C4-2B (cell line): ENCODE results near the gene GNAZ.

Source experiments
- CTCF ChIP-seq: fragments of 450-650 bp; conservative IDR thresholded peaks from 2 replicates; pipeline ENCODE4 v1.5.1; 2017; ENCODE audit warnings: mild to moderate bottlenecking
- ZFX ChIP-seq: fragments of 450-650 bp; IDR thresholded peaks from 2 replicates; pipeline ENCODE4 v1.6.1; 2017

- TF ChIP-seq CTCF, result no peak
- TF ChIP-seq ZFX, result no peak
Measured at GRCh38 chr22:23169043-23169406, 98.7 kb downstream of the GNAZ start.
